ENCODE data around the gene TMEM219.

TMEM219 gene

GRCh38 chr16:29995324-29995910 is 33.5 kb downstream of the TMEM219 start, which contains the start of gene HIRIP3 (continued):
- TF ChIP-seq ZSCAN16 (tag by site-specific recombination; IDR thresholded peaks at IDR 0.05): peak; percentile 51; the same call in 1 of the 2 replicates
- peak; percentile 92 for TF ChIP-seq SP7 (tag by site-specific recombination; IDR thresholded peaks at IDR 0.05)
- TF ChIP-seq ZSCAN18 (tag by site-specific recombination; IDR thresholded peaks at IDR 0.05): peak; percentile 61
- TF ChIP-seq ZNF558 (tag by site-specific recombination; IDR thresholded peaks at IDR 0.05): no peak
- TF ChIP-seq, protein P1, sequence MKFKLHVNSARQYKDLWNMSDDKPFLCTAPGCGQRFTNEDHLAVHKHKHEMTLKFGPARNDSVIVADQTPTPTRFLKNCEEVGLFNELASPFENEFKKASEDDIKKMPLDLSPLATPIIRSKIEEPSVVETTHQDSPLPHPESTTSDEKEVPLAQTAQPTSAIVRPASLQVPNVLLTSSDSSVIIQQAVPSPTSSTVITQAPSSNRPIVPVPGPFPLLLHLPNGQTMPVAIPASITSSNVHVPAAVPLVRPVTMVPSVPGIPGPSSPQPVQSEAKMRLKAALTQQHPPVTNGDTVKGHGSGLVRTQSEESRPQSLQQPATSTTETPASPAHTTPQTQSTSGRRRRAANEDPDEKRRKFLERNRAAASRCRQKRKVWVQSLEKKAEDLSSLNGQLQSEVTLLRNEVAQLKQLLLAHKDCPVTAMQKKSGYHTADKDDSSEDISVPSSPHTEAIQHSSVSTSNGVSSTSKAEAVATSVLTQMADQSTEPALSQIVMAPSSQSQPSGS (tag by site-specific recombination; IDR thresholded peaks at IDR 0.05; ENCODE audit: low read depth): no peak
- 0 out of 2 replicates have a peak, but pooled peaks have one; percentile 45 for TF ChIP-seq ZNF146 (tag by site-specific recombination; IDR thresholded peaks at IDR 0.05)
- TF ChIP-seq ZNF654 (tag by site-specific recombination; IDR thresholded peaks at IDR 0.05; ENCODE audit: low read depth): no peak
- peak; percentile 93 for TF ChIP-seq KLF17 (tag by site-specific recombination; IDR thresholded peaks at IDR 0.05)
- TF ChIP-seq SP3 (tag by site-specific recombination; IDR thresholded peaks at IDR 0.05): peak; percentile 79
- peak; percentile 8; the same call in 1 of the 2 replicates for TF ChIP-seq ZBTB1 (tag by site-specific recombination; IDR thresholded peaks at IDR 0.05)
- TF ChIP-seq PRDM1 (tag by site-specific recombination; IDR thresholded peaks at IDR 0.05): no peak
- peak; percentile 68; the same call in 1 of the 2 replicates for TF ChIP-seq GLI4 (tag by site-specific recombination; IDR thresholded peaks at IDR 0.05)
- no peak for TF ChIP-seq ZNF621 (tag by site-specific recombination; IDR thresholded peaks at IDR 0.05)
- peak; percentile 38; the same call in 1 of the 2 replicates for TF ChIP-seq ZNF184 (tag by site-specific recombination; IDR thresholded peaks at IDR 0.05)
- TF ChIP-seq, protein P2, sequence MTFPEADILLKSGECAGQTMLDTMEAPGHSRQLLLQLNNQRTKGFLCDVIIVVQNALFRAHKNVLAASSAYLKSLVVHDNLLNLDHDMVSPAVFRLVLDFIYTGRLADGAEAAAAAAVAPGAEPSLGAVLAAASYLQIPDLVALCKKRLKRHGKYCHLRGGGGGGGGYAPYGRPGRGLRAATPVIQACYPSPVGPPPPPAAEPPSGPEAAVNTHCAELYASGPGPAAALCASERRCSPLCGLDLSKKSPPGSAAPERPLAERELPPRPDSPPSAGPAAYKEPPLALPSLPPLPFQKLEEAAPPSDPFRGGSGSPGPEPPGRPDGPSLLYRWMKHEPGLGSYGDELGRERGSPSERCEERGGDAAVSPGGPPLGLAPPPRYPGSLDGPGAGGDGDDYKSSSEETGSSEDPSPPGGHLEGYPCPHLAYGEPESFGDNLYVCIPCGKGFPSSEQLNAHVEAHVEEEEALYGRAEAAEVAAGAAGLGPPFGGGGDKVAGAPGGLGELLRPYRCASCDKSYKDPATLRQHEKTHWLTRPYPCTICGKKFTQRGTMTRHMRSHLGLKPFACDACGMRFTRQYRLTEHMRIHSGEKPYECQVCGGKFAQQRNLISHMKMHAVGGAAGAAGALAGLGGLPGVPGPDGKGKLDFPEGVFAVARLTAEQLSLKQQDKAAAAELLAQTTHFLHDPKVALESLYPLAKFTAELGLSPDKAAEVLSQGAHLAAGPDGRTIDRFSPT (tag by site-specific recombination; IDR thresholded peaks at IDR 0.05): no peak
- peak; percentile 86 for TF ChIP-seq KLF8 (tag by site-specific recombination; IDR thresholded peaks at IDR 0.05)
- no peak for TF ChIP-seq ZNF133 (tag by site-specific recombination; IDR thresholded peaks at IDR 0.05)
- no peak for TF ChIP-seq ZNF560 (tag by site-specific recombination; IDR thresholded peaks at IDR 0.05; ENCODE audit: borderline replicate concordance)
- no peak; the same call in 1 of the 2 replicates for TF ChIP-seq KLF10 (tag by site-specific recombination; IDR thresholded peaks at IDR 0.05)
- TF ChIP-seq IKZF3 (tag by site-specific recombination; IDR thresholded peaks at IDR 0.05): no peak; the same call in 1 of the 2 replicates
- TF ChIP-seq ZFP41 (tag by site-specific recombination; IDR thresholded peaks at IDR 0.05; ENCODE audit: borderline replicate concordance): no peak
- no peak for TF ChIP-seq ZNF670 (tag by site-specific recombination; IDR thresholded peaks at IDR 0.05; ENCODE audit: low read depth)
- TF ChIP-seq, protein P3, sequence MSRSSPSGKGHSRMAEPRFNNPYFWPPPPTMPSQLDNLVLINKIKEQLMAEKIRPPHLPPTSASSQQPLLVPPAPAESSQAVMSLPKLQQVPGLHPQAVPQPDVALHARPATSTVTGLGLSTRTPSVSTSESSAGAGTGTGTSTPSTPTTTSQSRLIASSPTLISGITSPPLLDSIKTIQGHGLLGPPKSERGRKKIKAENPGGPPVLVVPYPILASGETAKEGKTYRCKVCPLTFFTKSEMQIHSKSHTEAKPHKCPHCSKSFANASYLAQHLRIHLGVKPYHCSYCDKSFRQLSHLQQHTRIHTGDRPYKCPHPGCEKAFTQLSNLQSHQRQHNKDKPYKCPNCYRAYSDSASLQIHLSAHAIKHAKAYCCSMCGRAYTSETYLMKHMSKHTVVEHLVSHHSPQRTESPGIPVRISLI (tag by site-specific recombination; IDR thresholded peaks at IDR 0.05): peak; percentile 99
- peak; percentile 19; the same call in 1 of the 2 replicates for TF ChIP-seq KLF1 (tag by site-specific recombination; IDR thresholded peaks at IDR 0.05)
- no peak for TF ChIP-seq ZNF596 (tag by site-specific recombination; IDR thresholded peaks at IDR 0.05)
- peak; percentile 81 for TF ChIP-seq INSM2 (tag by site-specific recombination; IDR thresholded peaks at IDR 0.05)
- no peak for TF ChIP-seq HOXC10 (CRISPR knock-in tag; IDR thresholded peaks at IDR 0.05)
- TF ChIP-seq, protein P4, sequence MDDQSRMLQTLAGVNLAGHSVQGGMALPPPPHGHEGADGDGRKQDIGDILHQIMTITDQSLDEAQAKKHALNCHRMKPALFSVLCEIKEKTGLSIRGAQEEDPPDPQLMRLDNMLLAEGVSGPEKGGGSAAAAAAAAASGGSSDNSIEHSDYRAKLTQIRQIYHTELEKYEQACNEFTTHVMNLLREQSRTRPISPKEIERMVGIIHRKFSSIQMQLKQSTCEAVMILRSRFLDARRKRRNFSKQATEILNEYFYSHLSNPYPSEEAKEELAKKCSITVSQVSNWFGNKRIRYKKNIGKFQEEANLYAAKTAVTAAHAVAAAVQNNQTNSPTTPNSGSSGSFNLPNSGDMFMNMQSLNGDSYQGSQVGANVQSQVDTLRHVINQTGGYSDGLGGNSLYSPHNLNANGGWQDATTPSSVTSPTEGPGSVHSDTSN (CRISPR knock-in tag; IDR thresholded peaks at IDR 0.05): peak; percentile 82
- no peak for TF ChIP-seq MYNN (tag by site-specific recombination; IDR thresholded peaks at IDR 0.05; ENCODE audit: borderline replicate concordance)

Measured in HEK293 (cell line).